HG03342 (cell line): ENCODE results near the gene ABCA10.
A peak's percentile ranks its signal among the peaks of the same experiment; 100 is the strongest.
"Not testable (repeated sequence)": the region's sequence is repeated elsewhere in the genome, so short reads cannot be mapped to it uniquely, and the experiment has no call there.

Experiments used
- ATAC-seq: cut with Tn5 transposase; IDR thresholded peaks from one replicate; pipeline ENCODE4 v1.9.1; 2021; ENCODE audit warnings: mild to moderate bottlenecking, moderate library complexity; ENCODE audit not compliant: unreplicated experiment

ABCA10 gene

DNA sequence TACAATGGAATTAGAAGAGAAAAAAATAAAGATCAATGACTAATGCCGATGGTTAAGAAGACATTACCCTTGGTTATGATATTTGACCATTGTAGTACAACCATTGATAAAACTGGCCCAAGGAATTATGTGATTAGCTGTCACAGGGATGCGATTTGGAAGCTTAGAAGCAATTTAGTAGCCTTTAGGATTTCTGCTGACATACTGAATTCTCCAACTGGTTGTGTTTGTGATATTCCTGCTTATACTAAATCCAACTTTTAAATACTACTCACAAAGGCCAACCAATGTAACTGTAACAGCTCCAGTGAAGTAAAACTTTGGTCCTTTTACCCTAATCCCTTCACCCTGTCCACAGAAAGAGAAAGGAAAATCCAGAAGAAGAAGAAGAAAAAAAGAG lies 55.5 kb downstream of the ABCA10 start:
- ATAC-seq, result no peak

DNA sequence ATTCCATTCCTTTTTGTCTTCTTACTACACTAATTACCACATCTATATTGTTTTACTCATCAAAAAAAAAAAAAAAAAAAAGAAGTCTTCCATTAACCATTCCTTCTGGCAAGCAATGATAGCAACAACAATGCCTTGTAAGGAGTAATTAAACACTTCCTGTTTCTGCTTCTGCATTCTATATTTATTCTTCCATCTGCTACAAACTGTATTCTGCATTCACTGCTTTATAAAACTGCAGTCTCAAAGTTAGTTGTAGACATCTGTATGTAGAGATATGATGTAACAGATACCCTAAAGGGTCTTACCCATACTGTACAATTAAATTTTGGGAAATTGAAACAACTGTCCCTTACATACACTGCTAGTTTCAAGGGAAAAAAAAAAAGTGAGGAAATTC lies 58.2 kb downstream of the ABCA10 start:
- ATAC-seq, result no peak

DNA sequence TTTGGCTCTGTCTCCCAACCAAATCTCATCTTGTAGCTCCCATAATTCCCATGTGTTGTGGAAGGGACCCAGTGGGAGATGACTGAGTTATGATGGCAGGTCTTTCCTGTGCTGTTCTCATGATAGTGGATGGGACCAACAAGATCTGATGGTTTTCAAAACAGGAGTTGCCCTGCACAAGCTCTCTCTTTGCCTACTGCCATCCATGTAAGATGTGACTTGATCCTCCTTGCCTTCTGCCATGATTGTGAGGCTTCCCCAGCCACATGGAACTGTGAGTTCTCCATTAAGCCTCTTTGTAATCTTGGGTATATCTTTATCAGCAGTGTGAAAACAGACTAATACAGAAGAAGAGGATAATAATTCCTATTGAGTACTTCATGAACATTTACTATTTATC lies 60.0 kb downstream of the ABCA10 start:
- ATAC-seq, result not testable (repeated sequence)

DNA sequence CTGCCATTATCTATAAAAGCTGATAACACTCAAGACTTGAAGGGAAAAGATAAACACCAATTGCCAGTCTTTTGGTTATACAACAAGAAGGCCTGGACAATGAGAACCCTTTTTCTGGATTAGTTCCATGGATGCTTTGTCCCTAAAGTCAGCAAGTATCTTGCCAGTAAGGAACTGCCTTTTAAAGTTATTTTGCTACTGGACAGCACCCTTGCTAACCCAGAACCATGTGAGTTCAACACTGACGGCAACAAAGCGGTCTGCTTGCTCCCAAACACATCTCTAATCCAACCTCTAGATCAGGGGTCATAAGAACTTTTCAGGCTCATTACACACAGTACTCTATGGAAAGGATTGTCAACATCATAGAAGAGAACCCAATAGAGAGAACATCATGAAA lies 61.7 kb downstream of the ABCA10 start:
- no peak for ATAC-seq

DNA sequence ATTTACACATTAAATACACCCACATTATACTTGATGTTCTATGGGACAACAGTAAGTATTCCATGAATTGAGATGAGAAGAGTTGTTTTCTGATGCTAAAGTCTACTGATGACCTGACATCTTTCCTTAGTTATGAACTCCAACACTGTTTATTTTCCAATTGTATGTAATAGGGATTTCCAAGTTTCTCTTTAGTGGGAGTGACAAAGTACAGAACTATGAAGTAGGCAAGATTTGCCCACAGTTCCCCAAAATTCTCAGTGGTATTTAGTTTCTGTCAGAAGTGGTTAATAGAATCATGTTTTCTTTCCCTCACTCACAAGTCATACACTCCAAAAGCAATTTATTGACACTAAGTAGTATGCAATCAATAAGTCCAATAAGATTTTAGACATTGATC lies 64.4 kb downstream of the ABCA10 start:
- no peak for ATAC-seq

DNA sequence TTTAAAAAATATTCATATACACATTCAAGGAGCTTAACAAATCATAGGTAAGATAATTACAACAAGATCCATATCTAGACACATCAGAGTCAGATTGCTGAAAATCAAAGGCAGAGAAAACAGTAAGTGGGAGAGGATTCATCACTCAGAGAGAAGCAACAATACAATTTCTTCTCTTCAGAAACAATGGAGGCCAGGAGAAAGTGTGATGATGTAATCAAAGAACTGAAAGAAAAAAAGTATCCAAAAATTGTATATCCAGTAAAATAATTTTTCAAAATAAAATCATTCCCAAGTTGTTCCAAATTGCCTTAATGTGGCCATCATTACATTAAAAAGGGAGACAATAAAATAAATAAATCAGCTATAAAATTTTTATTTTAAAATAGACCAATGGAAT lies 69.2 kb downstream of the ABCA10 start:
- ATAC-seq, result no peak

DNA sequence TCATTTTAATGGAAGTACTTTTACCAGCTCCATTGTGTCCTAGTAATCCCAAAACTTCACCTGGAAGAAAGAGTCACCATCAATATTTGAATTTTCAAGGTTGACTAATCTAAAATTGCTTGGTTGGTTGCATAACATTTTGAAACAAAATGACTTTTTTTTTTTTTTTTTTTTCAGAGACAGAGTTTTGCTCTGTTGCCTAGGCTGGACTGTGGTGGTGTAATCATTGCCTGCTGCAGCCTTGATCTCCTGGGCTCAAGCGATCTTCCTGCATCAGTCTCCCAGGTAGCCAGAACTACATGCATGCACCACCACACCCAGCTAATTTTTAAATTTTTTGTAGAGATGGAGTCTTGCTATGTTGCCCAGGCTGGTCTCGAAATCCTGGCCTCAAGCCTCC lies 74.4 kb downstream of the ABCA10 start:
- ATAC-seq, result no peak

DNA sequence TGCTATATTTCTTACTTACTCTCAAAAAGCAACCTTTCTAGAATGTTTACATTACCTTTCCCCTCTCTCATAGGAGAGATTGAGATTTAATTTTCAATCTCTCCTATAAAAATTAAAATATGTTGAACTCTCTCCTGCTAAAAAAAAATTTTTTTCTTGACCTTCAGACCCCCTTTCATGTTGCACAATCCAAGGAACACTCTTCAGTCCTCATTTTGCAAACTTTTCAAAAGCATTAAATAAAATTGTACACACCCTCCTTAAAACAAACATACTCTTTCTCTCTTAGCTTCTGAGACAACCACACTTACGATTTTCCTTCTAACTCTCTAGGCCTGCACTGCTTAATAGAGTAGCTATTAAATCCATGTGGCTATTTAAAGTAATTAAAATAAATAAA lies 78.3 kb downstream of the ABCA10 start:
- ATAC-seq, result no peak

DNA sequence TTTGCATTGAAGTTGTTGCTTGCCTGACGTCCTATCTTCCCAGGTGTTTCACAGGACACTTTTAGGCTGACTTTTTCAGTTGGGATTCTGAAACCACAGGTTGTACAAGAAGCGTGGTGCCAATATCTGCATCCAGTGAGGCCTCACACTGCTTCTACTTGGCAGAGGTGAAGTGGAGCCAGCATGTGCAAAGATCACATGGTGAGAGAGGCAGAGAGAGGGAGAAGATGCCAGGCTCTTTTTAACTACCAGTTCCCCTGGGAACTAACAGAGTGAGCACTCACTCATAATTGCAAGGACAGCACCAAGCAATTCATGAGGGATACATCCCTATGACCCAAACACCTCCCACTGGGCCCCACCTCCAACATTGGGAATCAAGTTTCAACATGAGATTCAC lies 81.2 kb downstream of the ABCA10 start:
- no peak for ATAC-seq

DNA sequence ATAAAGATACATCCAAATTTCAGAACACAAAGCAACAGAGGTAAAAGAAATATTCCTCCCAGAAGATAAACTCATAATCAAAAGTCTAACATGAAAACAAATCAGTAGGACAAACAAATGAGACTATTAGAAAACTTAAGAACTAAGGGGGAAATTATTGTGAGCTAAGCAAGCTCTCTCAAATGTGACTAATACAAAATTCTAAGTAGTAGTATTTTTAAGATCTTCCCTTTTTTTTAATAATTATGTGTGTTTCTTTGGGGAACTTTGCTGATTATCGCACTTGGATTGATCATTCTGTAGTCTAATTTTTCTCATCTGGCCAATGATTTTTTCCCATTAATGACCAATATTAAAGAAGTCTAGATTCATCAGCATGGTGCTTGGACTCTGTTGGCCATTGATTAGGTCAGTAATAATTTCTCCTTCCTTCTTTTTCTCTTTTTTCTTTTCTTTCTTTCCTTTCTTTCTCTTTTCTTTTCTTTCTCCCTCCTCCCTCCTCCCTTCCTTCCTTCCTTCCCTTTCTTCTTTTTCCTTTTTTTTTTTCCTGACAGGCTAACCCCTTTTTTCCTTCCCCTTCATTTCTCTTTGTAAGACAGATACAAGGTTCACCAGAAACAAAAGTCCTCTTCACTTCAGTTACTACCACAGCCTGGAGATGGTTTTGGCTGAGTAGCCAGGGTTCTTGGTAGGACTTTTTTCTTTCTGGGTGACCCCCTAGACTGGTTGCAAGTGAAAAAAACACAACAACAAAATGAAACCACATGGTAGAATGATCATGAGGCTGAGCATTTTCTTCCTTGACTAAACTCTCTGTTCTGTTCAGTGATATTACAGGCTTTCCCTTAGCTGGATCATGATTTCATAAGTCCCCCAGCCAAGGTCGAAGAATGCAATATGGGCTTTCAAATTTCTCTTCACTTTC lies 84.0 kb downstream of the ABCA10 start:
- ATAC-seq, result no peak

DNA sequence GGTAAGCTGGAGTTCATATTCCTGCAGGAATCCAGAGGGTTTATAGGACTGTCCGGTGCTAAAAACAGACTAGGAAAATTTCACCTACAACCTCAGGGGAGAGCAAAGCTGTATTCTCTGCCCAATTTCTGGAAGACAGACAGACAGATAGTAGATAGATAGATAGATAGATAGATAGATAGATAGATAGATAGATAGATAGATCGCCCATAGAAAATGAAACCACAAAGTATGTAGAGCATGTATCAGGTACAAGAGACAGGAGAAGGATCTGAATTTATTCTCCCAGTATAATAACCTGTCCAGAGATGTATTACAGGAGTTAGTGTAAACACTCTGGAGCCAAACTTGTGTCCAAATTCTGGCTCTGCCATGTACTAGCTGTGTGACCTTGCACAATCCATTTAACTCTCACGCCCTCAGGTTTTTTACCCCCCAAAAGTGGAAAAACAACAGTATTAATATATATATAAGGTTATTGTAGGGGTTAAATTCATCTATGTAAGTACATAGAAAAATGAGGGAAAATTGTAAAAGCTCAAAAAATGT lies 84.9 kb downstream of the ABCA10 start:
- no peak for ATAC-seq

DNA sequence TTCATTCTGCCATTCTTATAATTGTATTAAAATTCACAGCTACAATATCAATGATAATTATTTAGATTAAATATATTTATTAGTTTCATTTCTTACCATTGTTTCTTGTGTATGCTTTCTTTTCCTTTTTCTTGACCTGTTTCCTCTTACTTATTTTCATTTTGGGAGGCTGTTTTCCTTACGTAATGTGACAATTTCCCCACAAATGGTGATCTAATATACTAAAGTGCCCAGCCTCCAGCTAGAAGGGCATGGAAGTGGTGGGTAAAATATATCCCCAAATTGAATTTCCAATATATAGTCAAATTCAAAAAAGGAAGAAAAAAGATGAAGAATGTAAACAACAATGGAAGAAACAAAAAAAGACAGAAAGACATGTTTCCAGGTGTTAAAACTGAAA lies 85.5 kb downstream of the ABCA10 start:
- ATAC-seq, result no peak

DNA sequence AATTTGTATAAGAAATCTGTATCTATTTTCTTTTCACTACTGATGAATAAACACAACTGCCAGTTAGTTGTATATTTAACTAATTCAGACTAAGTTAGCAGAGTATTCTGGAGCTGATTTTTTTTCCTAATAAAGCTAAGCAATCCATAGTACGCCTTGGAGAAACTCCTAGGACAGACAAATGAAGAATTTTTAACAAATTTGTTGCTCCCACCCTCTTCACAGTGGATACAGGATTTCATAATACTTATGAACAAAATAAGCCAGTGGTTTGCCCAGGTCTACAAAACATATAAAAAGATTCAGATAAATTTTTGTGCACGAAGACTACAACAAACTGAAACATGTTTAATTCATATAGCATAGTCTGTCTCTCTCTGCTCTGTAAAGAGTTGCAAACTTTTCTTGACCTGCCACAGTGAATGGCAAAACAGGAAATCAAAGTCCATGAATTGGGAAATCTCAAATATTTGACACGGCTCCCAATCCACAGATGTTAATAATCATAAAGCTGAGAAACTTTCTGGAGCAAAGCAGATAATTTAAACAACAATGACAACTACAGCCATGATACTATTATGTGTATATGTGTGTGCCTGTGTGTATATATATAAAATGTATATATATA lies 86.3 kb downstream of the ABCA10 start:
- no peak for ATAC-seq

DNA sequence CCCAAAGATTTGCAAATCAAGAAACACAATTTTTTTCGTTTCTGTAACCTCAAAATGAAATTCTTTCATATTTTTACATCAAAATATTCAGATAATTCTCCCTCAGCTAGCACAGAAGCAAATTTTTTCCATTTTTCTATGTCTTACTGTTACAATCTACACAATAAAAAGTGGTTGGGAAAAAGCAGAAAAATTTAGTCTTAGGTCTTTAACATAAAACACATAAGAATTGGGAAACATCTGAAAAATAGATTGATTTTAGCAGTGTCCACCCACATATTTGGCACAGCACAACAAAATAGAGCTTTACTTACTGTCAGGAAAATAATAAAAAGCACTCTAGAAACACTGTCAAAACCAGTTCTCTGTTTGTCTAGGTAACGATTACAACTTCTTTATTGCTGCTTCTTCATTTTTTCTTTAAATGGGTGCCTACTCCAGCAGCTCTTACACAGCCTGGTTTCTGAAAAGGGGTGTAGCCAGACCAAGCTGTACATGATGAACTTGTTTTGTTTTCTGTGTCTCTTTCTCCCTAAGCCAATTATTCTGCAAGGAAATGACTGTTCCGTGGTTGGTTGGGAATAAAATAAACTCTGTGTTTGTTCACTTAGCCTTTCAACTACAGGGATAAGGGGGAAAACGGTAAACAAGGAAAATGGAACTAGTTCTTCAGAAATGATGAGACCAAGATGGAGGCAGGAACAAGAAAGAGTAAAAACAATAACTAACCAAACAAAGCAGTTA lies 87.0 kb downstream of the ABCA10 start, which contains the start of gene ABCA6:
Gene ABCA6, minus strand, starts transcription at position 465 of the 744 bp plus-strand sequence. CDS start 1,192 bp downstream, outside the sequence.
- ATAC-seq, result no peak

DNA sequence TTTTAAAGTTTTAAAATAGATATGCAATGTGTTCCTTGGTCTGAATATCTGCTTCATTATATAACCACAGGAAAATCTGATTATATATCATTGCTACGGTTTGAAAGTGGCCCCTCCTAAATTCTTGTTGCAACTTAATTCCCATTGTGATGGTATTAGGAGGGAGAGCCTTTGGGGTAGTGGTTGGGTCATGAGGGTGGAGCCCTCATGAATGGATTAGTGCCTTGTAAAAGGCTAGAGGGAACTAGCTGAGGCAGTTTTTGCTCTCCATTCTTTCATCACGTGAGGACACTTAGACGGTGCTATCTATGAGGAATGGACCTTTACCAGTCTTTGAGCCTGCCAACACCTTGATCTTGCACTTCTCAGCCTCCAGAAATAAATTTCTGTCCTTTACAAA lies 94.5 kb downstream of the ABCA10 start:
- ATAC-seq, result no peak

DNA sequence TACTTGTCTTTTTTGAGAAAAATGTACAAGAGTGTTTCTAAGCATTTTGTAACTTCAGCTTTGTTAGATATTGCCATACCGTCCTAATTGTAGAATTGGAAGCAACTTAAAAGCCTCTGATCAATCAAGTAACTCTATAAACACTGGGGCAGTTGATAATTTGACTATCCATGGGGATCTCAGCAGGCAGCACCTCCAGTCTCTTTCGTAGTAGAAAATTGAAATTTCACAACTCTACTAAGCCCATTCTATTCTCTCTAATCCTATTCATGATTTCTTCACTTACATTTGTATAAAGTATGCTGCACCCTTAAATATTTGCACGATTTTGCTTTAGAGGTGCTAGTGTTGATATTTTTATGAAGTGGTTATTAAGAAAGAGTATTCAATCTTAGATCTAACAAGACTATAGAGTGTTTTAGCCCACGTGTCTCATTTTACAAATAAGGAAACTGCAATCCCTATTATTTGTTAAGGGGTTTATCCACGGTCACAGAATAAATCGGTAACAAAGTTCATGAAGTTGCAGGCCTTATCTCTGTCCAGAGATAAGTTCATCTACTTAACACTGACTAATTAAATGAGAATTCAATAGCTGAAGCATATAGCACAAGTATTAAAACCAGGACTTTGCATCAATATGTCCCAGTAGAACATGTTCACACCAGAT lies 97.9 kb downstream of the ABCA10 start:
- no peak for ATAC-seq

DNA sequence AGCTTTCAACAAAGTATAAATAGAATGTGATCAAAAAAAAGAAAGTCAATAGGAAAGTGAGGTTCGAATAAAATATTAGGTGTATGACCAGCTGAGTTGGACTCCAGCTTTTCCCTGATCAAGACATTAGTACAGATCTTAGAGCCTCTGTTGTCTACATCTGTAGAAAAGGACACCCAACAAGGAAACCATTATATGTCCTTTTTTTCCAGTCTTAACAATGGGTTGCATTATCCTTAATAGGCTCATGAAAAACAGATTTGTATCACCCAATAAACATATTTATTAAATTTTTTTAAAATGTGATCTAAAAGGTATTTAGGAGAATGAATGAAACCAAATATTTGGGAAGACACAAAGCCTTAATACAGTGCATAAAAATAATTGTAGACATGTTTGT lies 105.0 kb downstream of the ABCA10 start:
- ATAC-seq, result no peak

DNA sequence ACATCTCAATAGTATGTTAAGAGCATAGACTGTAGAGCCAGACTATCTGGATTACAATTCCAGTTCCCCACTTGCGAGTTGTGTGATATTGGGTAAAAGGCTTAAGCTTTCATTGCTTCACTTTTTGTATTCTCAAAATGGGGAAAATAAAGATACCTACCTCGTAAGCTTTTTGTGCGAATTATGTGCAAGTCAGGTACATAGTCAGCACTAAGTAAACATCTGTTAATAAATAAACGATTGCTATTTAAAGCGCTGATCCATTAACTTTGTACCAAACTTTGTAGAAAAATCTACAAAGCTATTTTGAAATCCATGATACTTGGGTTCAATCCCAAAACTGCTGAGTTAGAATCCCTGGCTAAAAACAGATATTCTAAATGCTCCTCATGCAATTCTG lies 106.6 kb downstream of the ABCA10 start:
- ATAC-seq, result no peak

DNA sequence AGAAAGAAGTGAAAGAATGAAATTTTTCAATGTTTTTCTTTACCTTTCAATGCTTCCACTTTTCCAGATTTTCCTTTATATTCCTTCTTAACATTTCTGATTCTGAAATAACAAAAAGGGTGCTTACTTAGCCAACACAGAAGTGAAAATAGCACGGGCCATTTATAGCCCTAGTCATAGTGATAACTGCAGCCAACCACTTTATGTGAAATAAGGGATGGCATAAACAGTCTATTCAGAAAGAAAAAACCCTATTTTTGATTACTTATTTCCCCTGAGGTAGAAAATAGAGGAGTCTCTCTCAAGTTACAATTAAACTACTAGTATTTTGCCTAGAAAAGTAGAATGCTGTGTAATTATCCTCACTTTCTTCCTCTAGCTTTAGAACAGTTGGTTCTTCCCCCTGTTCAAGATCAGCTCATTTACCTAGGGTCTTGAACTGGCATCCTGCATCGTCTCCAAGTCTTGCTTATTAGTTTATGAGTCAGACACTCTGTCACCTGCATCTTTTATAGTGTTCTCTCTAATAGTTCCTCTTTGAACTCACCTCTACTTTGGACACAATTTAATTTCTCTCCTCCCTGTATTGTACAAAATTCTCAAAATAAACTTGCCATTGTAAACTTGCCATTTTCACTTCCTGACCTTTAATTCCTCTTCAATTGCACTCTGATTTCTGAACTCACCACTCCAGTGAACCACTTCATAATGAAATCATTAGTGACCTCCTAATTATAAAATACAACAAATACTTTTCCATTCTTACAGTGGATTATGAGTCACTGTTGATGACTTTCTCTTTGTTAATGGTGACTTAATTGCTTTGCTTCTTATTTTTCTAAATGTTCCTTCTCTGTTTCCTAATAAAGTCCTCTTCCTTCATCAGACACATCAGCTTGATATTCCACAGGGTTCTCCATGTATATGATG lies 110.5 kb downstream of the ABCA10 start:
- peak; percentile 42 for ATAC-seq

DNA sequence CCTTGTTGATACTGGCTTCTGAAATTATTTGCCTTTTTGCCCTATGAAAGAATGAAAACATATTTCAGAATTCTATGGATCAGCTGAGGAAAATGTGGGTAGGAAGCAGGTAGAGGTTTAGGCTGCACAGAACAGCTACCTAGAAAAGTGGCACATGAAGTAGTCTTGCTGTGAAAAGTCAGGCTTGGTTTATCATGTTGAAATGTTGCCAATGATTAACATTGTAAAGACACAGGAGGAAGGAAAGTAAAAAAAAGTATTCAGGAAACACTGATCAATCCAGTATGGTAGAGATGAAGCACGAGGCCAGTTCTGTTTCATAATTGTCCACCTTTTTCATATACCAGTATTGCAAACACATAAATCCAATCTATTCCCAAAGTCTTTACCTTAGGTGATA lies 116.8 kb downstream of the ABCA10 start:
- no peak for ATAC-seq
